ENCODE measurements around the gene FARS2.

GRCh38 chr6:5713519-5713918 is 452.2 kb downstream of the FARS2 start:
- TF ChIP-seq SUZ12 (IDR thresholded peaks at IDR 0.05) (no peak), ELF4 (IDR thresholded peaks at IDR 0.05) (no peak), FOXM1 (IDR thresholded peaks at IDR 0.05; ENCODE audit: borderline replicate concordance) (no peak), PKNOX1 (IDR thresholded peaks at IDR 0.05) (no peak), HDGF (IDR thresholded peaks at IDR 0.05; ENCODE audit: borderline replicate concordance) (no peak), FOXA1 (IDR thresholded peaks at IDR 0.05) (no peak), L3MBTL2 (conservative IDR thresholded peaks at IDR 0.05) (no peak), CTBP1 (IDR thresholded peaks at IDR 0.05; ENCODE audit: borderline replicate concordance) (no peak), LEF1 (IDR thresholded peaks at IDR 0.05; ENCODE audit: borderline replicate concordance) (no peak), BHLHE40 (IDR thresholded peaks at IDR 0.05; ENCODE audit: borderline replicate concordance) (no peak), TARDBP (IDR thresholded peaks at IDR 0.05) (no peak)
